Liver (tissue), 3 donors: ENCODE results near the gene SEMA5A.

ENCODE experiments used
- CTCF ChIP-seq: fragments of 150-350 bp; IDR thresholded peaks from 2 replicates; pipeline ENCODE4 v1.5.1; 2017; ENCODE audit warnings: improper control_type of control experiment, low read depth, low read length; ENCODE audit not compliant: missing input control
- EGR1 ChIP-seq, 2 donors: IDR thresholded peaks; 2 replicates each; pipeline ENCODE4 v1.6.1; 2016 to 2018; ENCODE audit warnings: antibody characterized with exemption in 2 of 2, low read depth in 2 of 2
- GABPA ChIP-seq, 2 donors: IDR thresholded peaks in 1 of 2; conservative IDR thresholded peaks in 1 of 2; 2 replicates each; pipeline ENCODE4 v1.6.1; 2016; ENCODE audit warnings: antibody characterized with exemption in 2 of 2, mild to moderate bottlenecking in 1 of 2, moderate library complexity in 1 of 2
- HNF4A ChIP-seq, 2 donors: conservative IDR thresholded peaks; 2 replicates each; pipeline ENCODE4 v1.6.1; 2016; ENCODE audit warnings: antibody characterized with exemption in 2 of 2, mild to moderate bottlenecking in 2 of 2
- MAX ChIP-seq: IDR thresholded peaks from 2 replicates; pipeline ENCODE4 v1.6.1; 2016; ENCODE audit warnings: antibody characterized with exemption
- RAD21 ChIP-seq, 2 donors: IDR thresholded peaks; 2 replicates each; pipeline ENCODE4 v1.6.1; 2016; ENCODE audit warnings: antibody characterized with exemption in 2 of 2, mild to moderate bottlenecking in 2 of 2
- REST ChIP-seq: IDR thresholded peaks from 2 replicates; pipeline ENCODE4 v1.6.1; 2016; ENCODE audit warnings: antibody characterized with exemption, mild to moderate bottlenecking
- SP1 ChIP-seq: IDR thresholded peaks from 2 replicates; pipeline ENCODE4 v1.6.1; 2018; ENCODE audit warnings: antibody characterized with exemption, mild to moderate bottlenecking
- TAF1 ChIP-seq: conservative IDR thresholded peaks from 2 replicates; pipeline ENCODE4 v1.6.1; 2016; ENCODE audit warnings: antibody characterized with exemption, mild to moderate bottlenecking
- YY1 ChIP-seq: IDR thresholded peaks from 2 replicates; pipeline ENCODE4 v1.6.1; 2016; ENCODE audit warnings: antibody characterized with exemption, mild to moderate bottlenecking
- ZBTB33 ChIP-seq: IDR thresholded peaks from 2 replicates; pipeline ENCODE4 v1.6.1; 2016; ENCODE audit warnings: antibody characterized with exemption
- donor health status: healthy.
- donor health status: healthy.

- TF ChIP-seq CTCF (peak; percentile 82), RAD21 (IDR thresholded peaks at IDR 0.05) (peak; percentile 90 to 97), TAF1 (no peak), ZBTB33 (no peak), HNF4A (conservative IDR thresholded peaks at IDR 0.05) (no peak), MAX (no peak), GABPA (IDR thresholded peaks at IDR 0.05 in 1 of 2, conservative IDR thresholded peaks at IDR 0.05 in 1 of 2) (no peak), SP1 (no peak), YY1 (no peak), REST (no peak), EGR1 (IDR thresholded peaks at IDR 0.05; ENCODE audit: low read depth in 2 of 2) (no peak)
These were observed 184.0 kb downstream of the SEMA5A start for GRCh38 chr5:9361835-9362234.
